GM21717 (cell line): ENCODE measurements around the gene GPX3.

Experiments used
- ATAC-seq: cut with Tn5 transposase; IDR thresholded peaks from one replicate; pipeline ENCODE4 v1.9.1; 2021; ENCODE audit warnings: mild to moderate bottlenecking, moderate library complexity; ENCODE audit not compliant: unreplicated experiment

Gene GPX3

GRCh38 chr5:151076616-151077015 lies 56.2 kb downstream of the GPX3 start:
- ATAC-seq, result no peak

- ATAC-seq, result no peak
Measured at GRCh38 chr5:151077419-151077818, 57.0 kb downstream of the GPX3 start.

- ATAC-seq, result no peak
Measured at GRCh38 chr5:151077967-151078366, 57.6 kb downstream of the GPX3 start.
